Measurements from ENCODE around the gene NDRG4.
A peak's percentile ranks its signal among the peaks of the same experiment; 100 is the strongest.

The NDRG4 gene

GRCh38 chr16:58499092-58499511, 841 bp upstream of the NDRG4 start:
- H3K4me3 ChIP-seq (replicated peaks in 1 of 2; ENCODE audit: low read depth in 2 of 2, low read length in 2 of 2) = no peak overlapping the region
- DNase-seq (ENCODE audit: low read depth in 2 of 2) = no peak
- no peak for TF ChIP-seq CTCF (IDR thresholded peaks at IDR 0.05; ENCODE audit: low read depth, low read length)

- H3K4me3 ChIP-seq (replicated peaks in 1 of 2; ENCODE audit: low read depth in 2 of 2, low read length in 2 of 2) = peak overlapping the region; percentile 56 to 59
- no peak for DNase-seq (ENCODE audit: low read depth in 2 of 2)
- no peak for TF ChIP-seq CTCF (IDR thresholded peaks at IDR 0.05; ENCODE audit: low read depth, low read length)
Measured at GRCh38 chr16:58500430-58501241, 693 bp downstream of the NDRG4 start.

GRCh38 chr16:58501242-58502131, 1.5 kb downstream of the NDRG4 start:
- DNase-seq (ENCODE audit: low read depth in 2 of 2) = no peak
- TF ChIP-seq CTCF (IDR thresholded peaks at IDR 0.05; ENCODE audit: low read depth, low read length) = no peak
- peak overlapping the region; percentile 56 to 59 for H3K4me3 ChIP-seq (replicated peaks in 1 of 2; ENCODE audit: low read depth in 2 of 2, low read length in 2 of 2)

- TF ChIP-seq CTCF (IDR thresholded peaks at IDR 0.05; ENCODE audit: low read depth, low read length) = no peak
- no peak for DNase-seq (ENCODE audit: low read depth in 2 of 2)
- no peak overlapping the region for H3K4me3 ChIP-seq (replicated peaks in 1 of 2; ENCODE audit: low read depth in 2 of 2, low read length in 2 of 2)
Measured at GRCh38 chr16:58502217-58502921, 2.4 kb downstream of the NDRG4 start.

GRCh38 chr16:58503166-58503862, 3.4 kb downstream of the NDRG4 start:
- no peak for TF ChIP-seq CTCF (IDR thresholded peaks at IDR 0.05; ENCODE audit: low read depth, low read length)
- DNase-seq (ENCODE audit: low read depth in 2 of 2) = no peak
- no peak overlapping the region for H3K4me3 ChIP-seq (replicated peaks in 1 of 2; ENCODE audit: low read depth in 2 of 2, low read length in 2 of 2)
